ENCODE data around the gene FRMPD4.

FRMPD4 gene

DNA sequence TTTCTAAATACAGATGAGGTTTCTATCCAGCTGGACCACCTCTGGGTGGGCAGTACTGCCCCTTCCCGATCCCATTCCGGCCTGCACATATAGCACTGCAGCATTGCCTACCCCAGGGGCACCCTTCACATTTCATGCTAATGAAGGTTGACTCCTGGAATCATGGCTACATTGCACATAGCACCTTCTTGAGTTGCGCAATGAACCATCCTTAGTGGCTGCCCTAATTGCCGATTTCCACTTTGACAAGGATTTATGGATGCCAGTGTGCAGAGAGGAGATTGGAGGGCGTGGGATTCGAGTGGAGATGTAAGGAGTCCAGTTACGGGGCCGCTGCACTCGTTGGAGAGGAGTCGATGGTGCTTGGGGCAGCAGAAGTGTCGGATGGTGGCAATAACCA, 229.0 kb downstream of the FRMPD4 start:
- no peak for DNase-seq (ENCODE audit: low spot score)

DNA sequence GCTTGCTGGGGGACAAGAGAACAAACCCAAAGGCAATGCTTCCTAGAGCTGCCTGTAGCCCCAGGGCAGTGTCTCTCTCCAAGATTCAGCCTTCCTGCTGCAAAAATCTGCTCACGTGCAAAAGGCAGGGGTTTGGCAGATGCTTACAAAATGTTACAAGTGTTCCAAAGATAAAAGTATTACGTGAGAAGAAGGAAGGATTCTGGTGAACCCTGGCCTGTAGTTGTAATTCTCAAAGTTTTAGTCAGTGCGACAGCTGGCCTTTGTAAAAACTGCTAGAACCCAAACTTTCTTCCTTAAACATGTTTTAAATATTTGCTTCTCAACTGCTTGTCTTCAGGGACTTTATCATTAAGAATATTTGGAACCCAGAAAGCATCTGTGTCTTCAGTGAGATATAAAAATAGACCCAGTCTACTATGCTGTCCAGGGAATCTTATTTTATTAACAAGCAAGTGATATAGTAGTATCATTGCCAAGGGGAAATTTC, 232.3 kb downstream of the FRMPD4 start:
- no peak for DNase-seq (ENCODE audit: low spot score)

DNA sequence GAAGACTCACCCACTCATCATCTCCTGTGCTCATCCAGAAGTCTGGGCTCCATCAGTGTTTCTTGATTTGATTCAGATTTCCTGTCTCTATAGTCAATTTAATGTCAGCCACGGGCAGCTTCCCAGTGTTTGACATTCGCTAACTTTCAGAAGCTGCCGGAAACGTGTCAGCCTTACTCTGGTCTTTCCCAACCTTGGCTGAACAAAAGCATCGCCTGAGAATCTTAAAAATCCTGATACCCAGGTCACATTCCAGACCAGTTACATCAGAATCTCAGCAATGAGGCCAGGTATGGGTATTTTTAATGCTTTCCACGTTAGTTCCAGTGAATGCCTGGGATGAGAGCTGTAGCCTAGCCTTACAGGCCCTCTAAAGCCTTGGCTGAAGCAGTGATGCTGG, 233.8 kb downstream of the FRMPD4 start:
- DNase-seq (ENCODE audit: low spot score): no peak

DNA sequence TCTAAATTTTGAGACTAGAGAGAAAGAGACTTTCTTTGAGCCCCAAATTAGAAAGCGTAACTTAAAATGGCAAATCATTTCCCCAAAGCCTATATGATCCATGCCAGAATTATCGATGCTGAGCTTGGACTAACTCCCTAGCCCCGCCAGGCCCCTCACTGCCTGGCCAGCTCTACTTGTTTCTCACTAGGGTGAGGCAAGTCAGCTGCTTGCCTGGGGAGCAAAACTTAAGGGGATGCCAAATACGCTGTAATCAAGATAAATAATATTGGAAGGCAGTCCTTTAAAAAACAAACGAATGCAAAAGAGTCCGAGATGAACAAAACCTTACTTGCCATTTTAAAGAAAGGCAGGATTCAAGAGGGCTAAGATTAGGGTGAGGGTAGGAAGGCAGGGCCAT, 236.0 kb downstream of the FRMPD4 start:
- DNase-seq (ENCODE audit: low spot score): no peak

DNA sequence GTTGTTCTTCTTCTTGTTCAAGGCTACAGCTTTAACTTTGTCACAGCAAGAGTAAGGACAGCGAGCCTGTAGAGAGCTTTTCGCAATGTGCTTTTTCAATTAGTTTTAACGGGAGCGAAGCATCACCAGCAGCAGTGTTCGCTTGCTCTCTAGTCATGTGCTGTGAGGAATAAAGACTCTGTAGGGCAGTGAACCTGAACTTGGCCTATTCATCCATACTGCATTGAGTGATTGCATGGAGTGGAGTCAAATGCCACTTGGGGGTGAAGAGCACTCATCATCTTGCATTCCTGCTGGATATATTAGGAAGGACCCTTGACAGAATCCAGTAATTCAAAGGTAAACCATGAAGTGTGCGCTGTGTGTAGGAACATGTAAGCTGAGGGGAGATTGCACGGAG, 240.0 kb downstream of the FRMPD4 start:
- no peak for DNase-seq (ENCODE audit: low spot score)

DNA sequence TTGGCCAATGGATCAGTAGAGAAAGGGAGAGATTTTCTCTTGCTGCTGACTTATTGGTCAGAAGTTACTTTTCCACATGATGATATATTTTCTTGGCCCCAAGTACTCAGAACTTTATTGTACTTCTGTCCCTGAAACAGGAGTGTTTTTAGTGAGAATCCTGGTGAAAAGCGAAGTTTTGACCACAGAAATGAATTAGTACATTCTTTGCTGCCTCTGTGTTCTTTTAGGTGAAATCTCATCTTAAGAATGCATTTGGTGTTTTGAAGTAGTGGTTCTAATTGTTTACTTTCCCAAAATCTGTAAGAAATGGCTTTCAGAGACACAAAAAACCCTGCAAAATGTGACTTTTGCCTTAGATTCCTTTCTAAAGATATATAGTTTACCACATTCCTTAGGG, 240.4 kb downstream of the FRMPD4 start:
- no peak for DNase-seq (ENCODE audit: low spot score)

DNA sequence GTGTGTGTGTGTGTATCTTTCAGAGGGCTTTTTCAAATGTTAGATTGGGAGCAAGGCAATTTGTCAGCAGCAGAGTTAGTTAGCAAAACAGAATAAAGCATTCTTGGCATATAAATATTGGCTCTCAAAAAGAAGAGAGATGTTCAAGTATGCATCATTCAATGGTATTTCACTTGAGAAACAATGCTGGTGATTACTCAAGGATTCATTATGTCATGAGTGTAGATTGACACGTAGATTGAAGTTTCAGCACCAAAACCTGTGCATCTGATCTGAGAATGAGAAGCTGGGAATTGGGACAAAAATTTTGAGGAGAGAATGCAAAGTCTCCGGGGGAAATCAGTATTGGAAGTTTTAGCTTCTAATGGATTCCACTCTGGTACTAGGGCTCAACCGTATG, 241.4 kb downstream of the FRMPD4 start:
- no peak for DNase-seq (ENCODE audit: low spot score)

DNA sequence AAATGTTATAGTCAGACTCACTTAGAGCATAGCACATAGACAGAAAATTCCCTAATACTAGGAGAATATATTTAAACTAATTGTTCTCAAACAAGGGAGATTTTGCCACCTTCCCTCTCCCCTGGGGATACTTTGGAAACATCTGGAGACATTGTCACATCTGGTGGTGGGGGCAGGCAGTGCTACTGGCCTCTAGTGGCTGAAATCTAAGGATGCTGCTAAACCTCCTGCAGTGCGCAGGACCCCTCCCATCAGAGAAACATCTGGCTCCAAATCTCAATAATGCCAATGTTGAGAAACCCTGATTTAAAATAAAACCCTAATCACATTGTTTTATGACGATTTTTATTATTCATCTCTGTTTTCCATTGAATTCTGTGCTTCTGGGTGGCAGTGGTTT, 244.9 kb downstream of the FRMPD4 start:
- DNase-seq (ENCODE audit: low spot score): no peak

DNA sequence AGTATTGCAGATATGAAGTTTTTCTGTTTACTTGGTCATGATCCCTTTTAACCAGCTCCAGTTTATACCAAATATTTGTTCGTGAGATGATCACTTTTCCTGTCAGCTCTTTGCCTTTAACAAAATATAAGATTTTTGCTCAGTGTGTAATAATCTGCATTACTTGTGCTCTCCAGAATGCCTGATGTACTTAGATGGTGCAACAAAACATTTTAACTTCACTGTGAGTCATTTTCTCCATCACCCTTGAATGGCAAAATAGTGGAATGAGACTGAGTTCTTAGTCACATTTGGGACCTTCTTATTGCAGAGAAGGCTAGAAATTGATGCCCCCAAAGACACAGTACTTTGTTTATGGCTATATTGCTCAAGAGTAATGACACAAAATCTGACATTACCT, 252.0 kb downstream of the FRMPD4 start:
- DNase-seq (ENCODE audit: low spot score): no peak

DNA sequence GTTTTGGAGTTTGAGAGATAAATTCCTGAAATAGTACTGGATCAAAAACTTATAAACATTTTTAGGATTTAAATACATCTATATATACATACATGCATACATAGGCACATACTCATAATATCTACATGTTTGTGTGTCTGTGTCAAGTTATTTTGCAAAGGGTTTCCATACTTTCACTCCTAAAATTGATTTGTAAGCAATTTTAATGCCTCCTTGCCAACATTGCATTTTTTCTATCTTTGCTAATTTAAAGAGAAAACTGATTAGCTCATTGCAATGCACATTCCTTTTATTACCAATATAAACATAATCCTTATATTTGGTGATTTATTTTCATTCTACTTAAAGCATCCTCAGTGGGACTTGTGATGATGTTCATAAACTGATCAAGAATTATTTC, 258.3 kb downstream of the FRMPD4 start:
- DNase-seq (ENCODE audit: low spot score): no peak

DNA sequence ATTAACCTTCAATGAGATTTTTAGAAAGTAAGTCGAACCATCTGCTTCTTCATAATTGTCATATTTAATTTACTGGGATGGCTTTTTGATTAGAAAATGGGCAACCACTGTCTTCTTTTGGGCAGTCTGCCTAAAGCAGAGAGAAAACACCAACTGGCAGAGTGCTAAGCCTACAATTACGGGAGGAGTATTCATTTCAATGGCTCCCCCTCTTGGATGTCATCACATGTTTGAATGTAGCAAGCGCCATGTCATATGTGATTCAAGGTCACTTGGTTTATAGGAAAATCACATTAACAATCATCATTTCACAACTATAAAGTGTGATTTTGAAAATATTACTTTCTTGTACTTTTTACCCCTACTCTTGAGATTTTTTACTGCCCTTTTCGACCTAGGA, 261.9 kb downstream of the FRMPD4 start:
- no peak for DNase-seq (ENCODE audit: low spot score)

DNA sequence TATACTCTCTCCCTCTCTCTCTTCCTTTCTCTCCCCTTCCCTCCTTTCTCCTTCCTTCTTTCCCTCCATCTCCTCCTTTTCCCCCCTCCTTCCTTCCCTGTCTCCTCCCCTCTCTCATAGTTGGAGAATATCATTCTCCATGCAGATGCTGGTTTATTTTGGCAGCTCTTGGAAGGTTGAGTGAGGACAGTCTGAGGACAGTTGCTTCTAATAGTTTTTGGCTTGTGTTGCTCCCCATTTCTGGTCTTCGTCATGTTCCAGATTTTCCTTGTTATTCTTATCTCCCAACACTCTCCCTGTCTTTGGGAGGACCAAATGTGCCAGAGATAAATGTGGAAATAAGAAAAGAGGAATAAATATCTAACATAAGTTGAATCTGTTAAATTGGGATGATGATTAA, 263.0 kb downstream of the FRMPD4 start:
- DNase-seq (ENCODE audit: low spot score): no peak

DNA sequence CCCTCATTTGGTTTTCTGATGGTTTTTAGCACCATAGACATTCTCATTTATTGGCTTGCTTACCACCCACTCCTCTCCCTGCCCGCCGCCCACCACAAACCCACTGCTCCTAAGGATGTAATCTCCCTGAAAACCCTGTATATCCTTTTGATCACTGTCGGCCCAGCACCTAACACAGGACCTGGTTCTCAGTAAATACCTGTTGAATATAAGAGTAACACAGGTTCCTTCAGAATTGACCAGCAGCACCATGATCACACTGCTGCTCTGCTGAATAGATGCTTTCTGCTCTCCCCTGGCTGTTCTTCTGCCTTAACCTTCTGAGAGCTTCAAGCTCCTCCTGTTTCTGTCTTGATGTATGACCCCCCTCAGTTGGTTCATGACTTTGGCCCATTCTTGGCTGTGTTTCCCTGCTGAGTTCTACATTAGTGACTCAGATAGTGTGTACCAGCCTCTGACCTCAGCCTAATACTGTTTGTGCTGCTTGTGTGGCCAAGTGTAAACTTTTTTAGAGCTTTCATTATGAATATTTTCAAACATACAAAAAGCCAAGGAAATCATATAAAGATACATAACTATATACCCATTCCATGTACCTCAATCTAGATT, 265.3 kb downstream of the FRMPD4 start:
- no peak for DNase-seq (ENCODE audit: low spot score)

DNA sequence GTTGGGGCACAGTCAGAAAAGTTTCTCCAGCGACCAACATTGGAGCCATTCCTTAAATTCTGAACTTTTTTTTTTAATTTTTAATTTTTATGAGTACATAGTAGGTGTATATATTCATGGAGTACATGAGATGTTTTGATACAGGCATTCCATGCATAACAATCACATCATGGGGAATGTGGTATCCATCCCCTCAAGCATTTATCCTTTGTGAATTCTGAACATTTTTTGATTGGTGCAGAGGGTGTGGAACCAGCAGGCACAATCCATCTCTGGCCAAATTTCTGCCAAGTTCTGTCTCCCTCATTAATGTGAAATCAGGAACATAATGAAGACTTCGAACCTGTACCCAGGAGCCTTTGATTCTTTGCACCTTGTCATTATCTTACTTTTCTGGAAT, 267.0 kb downstream of the FRMPD4 start:
- no peak for DNase-seq (ENCODE audit: low spot score)

DNA sequence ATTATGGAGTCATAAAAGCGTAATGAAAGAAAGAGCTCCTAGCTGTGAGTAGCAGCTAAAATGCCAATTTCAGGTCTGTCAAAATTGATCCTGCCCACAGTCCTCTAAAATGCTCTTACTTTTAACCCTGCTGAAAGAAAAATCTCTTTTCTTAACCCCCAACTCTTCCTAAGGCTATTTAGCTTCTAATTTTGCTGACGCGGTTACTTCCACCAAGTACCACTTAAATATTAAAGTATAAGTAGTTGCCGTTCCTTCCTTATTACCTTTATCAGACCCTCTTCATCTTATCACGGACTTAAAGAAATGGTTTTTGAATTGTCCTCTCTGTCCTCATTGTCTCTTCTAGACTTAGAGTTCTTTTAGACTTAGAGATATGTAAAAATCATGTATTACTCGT, 272.2 kb downstream of the FRMPD4 start:
- no peak for DNase-seq (ENCODE audit: low spot score)

DNA sequence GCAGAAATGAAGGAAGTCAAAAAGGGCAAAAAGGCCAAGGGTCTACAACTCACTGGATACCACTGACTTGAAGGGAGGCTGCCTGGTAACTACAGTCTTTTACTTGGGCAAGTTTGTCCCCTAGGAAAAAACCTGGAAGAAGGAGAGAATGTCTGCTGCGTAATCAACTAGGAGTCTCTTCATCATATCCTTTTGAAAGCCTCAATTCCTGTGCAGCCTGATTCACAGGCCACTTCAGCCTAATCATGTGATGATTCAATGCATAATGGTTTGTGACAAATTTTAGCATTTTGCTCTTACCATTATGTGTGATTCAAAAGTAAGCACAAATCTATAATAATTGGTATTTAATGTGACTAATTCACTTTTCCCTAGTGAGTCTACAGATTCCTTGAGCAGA, 273.6 kb downstream of the FRMPD4 start:
- no peak for DNase-seq (ENCODE audit: low spot score)

DNA sequence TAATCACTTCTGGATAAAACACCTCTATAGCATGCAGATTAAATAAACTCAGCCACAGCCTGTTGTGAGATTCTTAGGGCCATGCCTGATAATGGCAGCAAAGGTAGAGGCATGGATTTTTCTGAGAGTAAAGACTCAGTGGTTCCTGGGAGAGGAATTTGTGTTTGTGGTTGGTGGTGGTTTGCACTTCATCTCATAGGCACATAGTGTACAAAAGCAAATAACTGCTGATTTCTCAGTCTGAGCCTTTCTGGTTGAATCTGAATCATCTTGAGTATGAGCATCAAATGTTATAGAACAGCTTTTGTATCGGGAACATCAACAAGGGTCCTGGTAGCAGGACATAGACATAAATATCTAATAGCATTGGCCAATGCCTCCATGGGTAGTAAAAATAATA, 274.3 kb downstream of the FRMPD4 start:
- DNase-seq (ENCODE audit: low spot score): no peak

DNA sequence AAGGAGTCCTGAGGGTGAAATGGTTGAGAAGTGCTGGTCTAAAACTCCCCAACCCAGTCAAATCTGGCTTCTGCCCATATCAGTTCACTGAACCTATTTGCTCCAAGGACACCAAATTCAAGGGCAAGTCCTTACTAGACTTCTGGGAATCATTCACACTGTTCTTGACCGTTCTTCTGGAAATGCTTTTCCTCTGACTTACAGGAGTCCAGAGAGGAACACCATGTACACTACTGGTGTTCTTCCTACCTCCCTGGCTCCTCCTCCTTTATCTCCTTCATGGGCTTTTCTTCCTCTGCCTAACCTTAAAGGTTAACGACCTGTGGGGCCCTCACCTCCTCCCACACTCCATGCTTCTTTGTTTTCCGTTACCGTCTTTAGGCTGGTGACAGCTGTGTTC, 281.3 kb downstream of the FRMPD4 start:
- no peak for DNase-seq (ENCODE audit: low spot score)

DNA sequence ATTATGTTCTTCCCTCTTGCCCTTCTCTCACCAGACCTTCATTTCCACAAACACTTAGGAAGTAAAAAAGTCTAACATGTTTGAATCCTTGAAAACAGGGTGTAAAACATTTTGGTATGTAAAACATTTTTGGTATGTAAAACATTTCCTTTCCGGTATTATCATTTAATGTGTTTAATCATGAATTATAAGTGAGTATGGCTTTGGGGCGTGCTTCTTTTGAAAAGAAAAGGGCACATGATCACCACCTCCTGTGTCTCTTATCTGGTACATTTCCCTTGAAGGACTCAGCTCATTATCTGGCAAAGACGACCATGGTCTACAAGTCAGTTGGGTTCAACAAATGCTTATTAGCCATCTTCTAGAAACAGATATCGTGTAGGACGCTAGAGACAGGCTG, 283.6 kb downstream of the FRMPD4 start:
- DNase-seq (ENCODE audit: low spot score): no peak

DNA sequence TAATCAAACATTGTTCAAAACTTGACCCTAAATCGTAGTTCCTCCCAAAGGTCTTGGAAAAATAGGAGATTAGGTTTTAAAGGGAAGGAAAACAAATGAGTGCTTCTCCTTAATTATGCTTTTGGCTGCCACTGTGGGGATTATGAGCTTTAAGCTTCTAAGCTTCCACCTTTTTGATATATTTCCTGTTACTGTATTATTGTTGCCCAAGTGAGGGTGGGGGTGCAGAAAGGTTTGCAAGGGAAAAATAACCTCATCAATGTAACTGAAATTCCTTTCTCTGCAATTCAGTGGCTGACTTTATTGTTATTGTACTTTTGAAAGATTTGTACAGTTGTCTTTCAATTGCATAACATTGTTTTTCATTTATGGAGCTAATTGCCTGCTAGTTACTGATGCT, 285.1 kb downstream of the FRMPD4 start:
- DNase-seq (ENCODE audit: low spot score): no peak

DNA sequence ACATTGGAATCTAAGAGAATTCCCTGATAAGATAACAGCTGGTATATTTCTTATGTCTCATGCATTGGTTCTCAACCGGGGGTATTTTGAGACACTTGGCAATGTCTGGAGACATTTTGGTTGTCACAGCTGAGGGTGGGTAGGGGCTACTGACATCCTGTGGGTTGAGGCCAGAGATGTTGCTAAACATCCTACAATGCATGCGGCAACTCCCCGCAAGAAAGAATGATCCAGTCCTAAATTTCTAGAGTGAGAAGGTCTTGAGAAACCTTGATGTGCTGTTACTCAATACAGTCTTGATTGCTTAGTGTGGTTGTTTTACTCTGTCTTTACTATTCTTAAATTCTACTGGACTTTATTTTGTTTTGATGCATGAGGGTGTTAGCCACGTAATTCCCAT, 287.2 kb downstream of the FRMPD4 start:
- DNase-seq (ENCODE audit: low spot score): no peak

DNA sequence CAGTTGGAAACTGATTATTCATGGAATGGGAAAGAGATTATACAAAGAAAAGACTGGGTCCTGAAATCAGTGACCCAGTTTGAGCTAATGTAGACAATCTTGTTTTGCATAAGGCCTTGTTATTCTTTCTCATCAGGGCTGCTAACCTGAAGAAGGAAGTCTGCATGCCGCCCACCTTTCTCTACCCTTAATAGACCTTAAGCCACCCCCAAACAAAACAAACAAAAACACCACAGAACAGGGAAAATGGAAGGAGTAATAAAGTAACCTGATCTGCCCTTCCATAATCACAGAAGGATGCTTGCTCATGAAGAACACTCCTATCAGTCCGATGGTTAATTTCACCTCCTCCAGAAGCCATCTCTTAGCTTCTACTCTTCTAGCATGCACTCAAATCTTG, 288.1 kb downstream of the FRMPD4 start:
- no peak for DNase-seq (ENCODE audit: low spot score)

DNA sequence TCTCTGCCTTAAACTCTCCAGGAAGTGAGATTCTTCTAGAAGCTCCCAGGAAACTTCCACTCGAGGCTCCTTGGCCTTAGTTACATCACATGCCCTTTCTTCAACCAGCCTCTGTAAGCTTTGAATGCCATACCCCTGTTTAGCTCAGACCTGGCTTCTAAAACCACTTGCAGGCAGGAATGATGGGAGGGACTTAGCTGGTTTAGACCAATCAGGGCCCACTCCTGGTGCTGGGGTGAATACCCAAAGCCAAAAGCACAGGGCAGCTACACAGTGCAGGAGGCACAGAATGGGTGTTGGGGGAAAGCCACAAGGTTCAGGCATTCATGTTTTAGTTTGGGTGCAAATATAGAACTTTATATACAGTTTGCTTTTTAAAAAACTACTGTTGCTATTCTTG, 296.2 kb downstream of the FRMPD4 start:
- DNase-seq (ENCODE audit: low spot score): no peak

DNA sequence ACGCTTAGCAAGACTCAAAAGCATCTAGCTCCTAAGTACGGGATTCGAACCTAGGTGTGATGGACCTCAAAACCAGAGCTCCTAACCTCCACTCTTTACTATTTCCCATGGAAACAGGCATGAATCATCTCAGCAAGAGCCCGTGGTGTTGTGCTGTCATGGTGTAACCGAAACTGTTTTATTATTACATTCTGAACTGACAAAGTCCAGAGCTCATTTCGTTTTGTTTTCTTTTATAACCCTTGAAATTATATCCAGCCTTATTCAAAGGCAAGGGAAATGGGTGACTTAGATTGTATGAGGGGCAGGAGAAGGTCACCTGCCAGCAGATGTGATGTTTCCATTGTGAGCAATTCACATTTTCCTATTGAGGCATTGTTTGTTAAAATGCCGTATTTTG, 301.1 kb downstream of the FRMPD4 start:
- no peak for DNase-seq (ENCODE audit: low spot score)

DNA sequence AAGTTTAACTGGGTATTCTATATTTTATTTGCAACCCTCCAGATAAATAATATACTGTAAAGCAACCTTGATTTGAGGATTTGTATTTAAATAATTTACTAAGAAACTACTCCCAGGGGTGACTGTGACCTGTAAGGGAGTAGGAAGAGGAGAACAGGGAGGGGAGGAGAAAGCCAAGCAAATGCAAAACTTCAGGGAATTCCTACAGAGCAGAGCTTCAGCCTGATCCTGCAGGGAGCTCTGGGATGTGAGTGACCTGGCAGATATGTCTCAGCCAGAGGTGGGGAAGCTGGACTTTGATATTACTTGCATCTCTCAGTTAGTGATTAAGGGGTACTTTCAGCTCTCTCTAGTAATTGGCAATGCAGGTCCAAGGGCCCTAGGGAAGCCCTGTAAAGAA, 302.0 kb downstream of the FRMPD4 start:
- no peak for DNase-seq (ENCODE audit: low spot score)
